BJ (cell line): ENCODE data around the gene FAM131B. TPM values are rescaled to one million over a fixed set of nuclear protein-coding genes. Genes with fewer than 3 reads are reported as not detected.
"Not testable (repeated sequence)": the region's sequence is repeated elsewhere in the genome, so short reads cannot be mapped to it uniquely, and the experiment has no call there.

Source experiments
- CTCF ChIA-PET: fragments of 350-600 bp; formaldehyde crosslinking; extraction: SDS; loops from one replicate; lab custom pipeline; 2021; ENCODE audit warnings: antibody characterized with exemption, inconsistent platforms; lab: Yijun Ruan, JAX
- POLR2A ChIA-PET: fragments of 300-600 bp; sonication (Branson Sonifier 250); formaldehyde crosslinking; extraction: SDS; loops from one replicate; lab custom pipeline; 2021; ENCODE audit warnings: antibody characterized with exemption; lab: Charles Lee
- DNase-seq: peaks from one replicate; pipeline ENCODE4 v3.0.0-alpha.2; 2011; ENCODE audit warnings: low read depth
- H3K27me3 ChIP-seq: 2 replicates; pipeline ENCODE4 v1.6.0; 2011; ENCODE audit warnings: low read length; ENCODE audit not compliant: control insufficient read depth, insufficient read depth
- H3K36me3 ChIP-seq: 2 replicates; pipeline ENCODE4 v1.5.1; 2011; ENCODE audit warnings: low read length; ENCODE audit not compliant: control insufficient read depth, insufficient read depth
- H3K4me3 ChIP-seq: 2 replicates; pipeline ENCODE4 v1.5.1; 2011; ENCODE audit warnings: low read depth, mild to moderate bottlenecking, control low read depth, low read length
- CTCF ChIP-seq: IDR thresholded peaks from 2 replicates; pipeline ENCODE4 v1.5.1; 2011; ENCODE audit warnings: low read depth, mild to moderate bottlenecking, control low read depth, inconsistent platforms, low read length, moderate library complexity; ENCODE audit not compliant: insufficient read depth
- polyA plus RNA-seq: library from polyadenylated mRNA; depleted of rRNA; stranded (reverse); fragments of >200 nt; gene quantifications from 2 replicates; pipeline ENCODE4 v1.2.3, GENCODE V29; 2011

Gene FAM131B
- polyA plus RNA-seq, 1 experiment, result 2.9 TPM

GRCh38 chr7:143408252-143408685, 45.8 kb upstream of the FAM131B start:
- POLR2A ChIA-PET, result interaction anchor here (0.5 to 0.7 kb wide), 2 partner anchors 9 to 12 kb away, joined by 4 to 5 read pairs; no protein-coding TSS in a partner anchor

GRCh38 chr7:143407287-143408251, 45.1 kb upstream of the FAM131B start:
- no peak for TF ChIP-seq CTCF
- ChIA-PET CTCF (interaction anchor here (0.9 to 3.9 kb wide), 7 partner anchors 8 to 167 kb away, joined by 3 to 36 read pairs (median 4); no protein-coding TSS in a partner anchor), POLR2A (interaction anchor here (0.5 to 0.8 kb wide), 3 partner anchors 9 to 27 kb away, joined by 4 to 5 read pairs (median 5); no protein-coding TSS in a partner anchor)
- Histone ChIP-seq H3K4me3 (no peak overlapping the region), H3K36me3 (no peaks in the 10 kb centered on the region), H3K27me3 (no peaks in the 10 kb centered on the region; the same call in 1 of the 2 replicates)
- no peak for DNase-seq

More at GRCh38 chr7:143408252-143408685, 45.8 kb upstream of the FAM131B start:
- no peak for DNase-seq
- CTCF ChIA-PET, result interaction anchor here (0.9 to 3.9 kb wide), 8 partner anchors 7 to 168 kb away, joined by 3 to 36 read pairs (median 4); no protein-coding TSS in a partner anchor
- no peaks in the 10 kb centered on the region for H3K36me3 ChIP-seq
- H3K4me3 ChIP-seq, result no peak overlapping the region
- no peak for TF ChIP-seq CTCF
- no peaks in the 10 kb centered on the region; the same call in 1 of the 2 replicates for H3K27me3 ChIP-seq

GRCh38 chr7:143406002-143406357, 43.5 kb upstream of the FAM131B start:
- Histone ChIP-seq H3K36me3 (no peaks in the 10 kb centered on the region), H3K27me3 (no peaks in the 10 kb centered on the region; the same call in 1 of the 2 replicates), H3K4me3 (no peak overlapping the region)
- TF ChIP-seq CTCF, result no peak
- CTCF ChIA-PET, result interaction anchor here (2.1 to 3.9 kb wide), 3 partner anchors 10 to 165 kb away, joined by 8 to 36 read pairs (median 12); no protein-coding TSS in a partner anchor
- POLR2A ChIA-PET, result no interaction called here
- DNase-seq, result no peak

- no peak for TF ChIP-seq CTCF
- CTCF ChIA-PET, result interaction anchor here (1.1 to 3.9 kb wide), 5 partner anchors 10 to 165 kb away, joined by 3 to 36 read pairs (median 8); no protein-coding TSS in a partner anchor
- POLR2A ChIA-PET, result no interaction called here
- Histone ChIP-seq H3K4me3 (no peak overlapping the region), H3K27me3 (no peaks in the 10 kb centered on the region; the same call in 1 of the 2 replicates), H3K36me3 (no peaks in the 10 kb centered on the region)
- no peak for DNase-seq
Observed at GRCh38 chr7:143405173-143406001, 42.9 kb upstream of the FAM131B start.

GRCh38 chr7:143402233-143402632, 39.7 kb upstream of the FAM131B start:
- POLR2A ChIA-PET, H3K27me3 ChIP-seq, H3K4me3 ChIP-seq, H3K36me3 ChIP-seq, DNase-seq: not testable (repeated sequence)
- CTCF ChIA-PET, result interaction anchor here (1.3 to 2.1 kb wide), 5 partner anchors 11 to 97 kb away, joined by 3 to 10 read pairs (median 6); no protein-coding TSS in a partner anchor
